Stimulated activated naive CD4-positive, alpha-beta T cell treated with Interleukin-2 at 50 U/mL for 16 hours (primary cell): ENCODE results near the gene NKAIN2.

Source experiments
- DNase-seq: peaks from one replicate; lab custom pipeline; 2025; lab: John Stamatoyannopoulos, UW

Gene NKAIN2

GRCh38 chr6:124769811-124770544 lies 966.3 kb downstream of the NKAIN2 start:
- DNase-seq, result no peak

GRCh38 chr6:124770784-124771183 lies 967.1 kb downstream of the NKAIN2 start:
- DNase-seq, result no peak

DNA sequence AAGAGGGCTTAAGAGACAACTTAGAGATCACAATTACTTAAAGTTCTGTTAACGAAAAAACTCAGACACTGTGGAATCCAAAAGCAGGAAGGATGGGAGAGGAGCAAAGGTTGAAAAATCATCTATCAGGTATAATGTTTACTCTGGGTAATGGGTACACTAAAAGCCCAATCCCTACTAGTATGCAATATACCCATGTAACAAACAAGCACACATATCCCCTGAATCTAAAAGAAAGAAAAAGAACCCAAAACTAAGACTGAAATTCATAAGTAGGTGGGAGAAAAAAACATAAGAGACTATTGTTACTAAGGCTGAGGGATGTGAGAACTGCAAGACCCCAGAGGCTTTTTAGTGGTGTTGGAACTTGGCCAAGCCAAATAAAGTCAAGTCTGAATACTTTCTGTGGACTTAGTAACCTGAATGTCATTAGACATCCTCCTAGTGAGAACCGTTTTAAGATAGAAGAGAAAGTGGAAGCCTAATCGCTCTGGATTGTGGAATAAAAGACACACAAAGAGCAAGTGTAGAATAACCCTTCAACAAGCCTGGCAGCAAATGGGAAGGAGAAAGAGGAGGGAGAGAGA lies 969.2 kb downstream of the NKAIN2 start:
- DNase-seq, result no peak

- DNase-seq, result no peak
Measured at GRCh38 chr6:124775121-124775520, 971.5 kb downstream of the NKAIN2 start.

DNA sequence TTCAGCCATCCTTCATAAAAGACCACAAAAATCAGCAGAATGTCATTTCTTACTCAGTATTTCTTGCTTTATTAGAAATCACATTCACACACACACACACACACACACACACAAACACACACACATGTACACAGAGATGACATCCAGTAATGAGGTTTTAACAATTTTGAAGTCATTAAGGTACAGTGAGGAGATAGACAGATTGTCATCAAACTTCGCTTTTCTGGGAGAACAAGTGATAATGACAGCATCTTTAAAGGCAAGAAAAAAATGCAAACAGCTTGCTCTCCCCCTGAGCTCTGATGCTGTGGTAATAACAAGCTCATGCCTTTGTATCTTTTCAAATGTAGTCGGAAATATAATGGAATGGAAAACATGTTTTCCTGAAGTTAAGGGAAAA lies 974.2 kb downstream of the NKAIN2 start:
- no peak for DNase-seq

- no peak for DNase-seq
Measured at GRCh38 chr6:124780623-124781022, 977.0 kb downstream of the NKAIN2 start.

DNA sequence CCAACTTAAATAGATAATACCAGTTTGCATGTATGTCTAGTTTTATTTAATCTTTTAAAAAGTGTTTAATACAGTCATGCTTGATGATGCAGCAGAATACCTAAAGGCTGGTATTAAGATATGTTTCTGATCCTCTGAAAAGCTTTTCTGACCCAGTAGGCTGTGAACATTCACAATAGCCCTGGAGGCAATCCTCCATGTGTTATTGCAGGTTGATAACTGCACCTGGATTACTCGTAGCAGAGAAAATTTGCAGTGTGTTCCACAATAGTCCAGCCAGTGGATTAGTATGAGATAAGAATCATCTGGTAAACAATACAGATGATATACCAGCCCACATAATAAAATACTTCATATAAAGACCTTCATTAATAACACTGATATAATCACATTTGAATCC lies 979.7 kb downstream of the NKAIN2 start:
- DNase-seq, result no peak

- no peak for DNase-seq
Measured at GRCh38 chr6:124791156-124791555, 987.5 kb downstream of the NKAIN2 start.

GRCh38 chr6:124792386-124792785 lies 988.7 kb downstream of the NKAIN2 start:
- DNase-seq, result no peak

DNA sequence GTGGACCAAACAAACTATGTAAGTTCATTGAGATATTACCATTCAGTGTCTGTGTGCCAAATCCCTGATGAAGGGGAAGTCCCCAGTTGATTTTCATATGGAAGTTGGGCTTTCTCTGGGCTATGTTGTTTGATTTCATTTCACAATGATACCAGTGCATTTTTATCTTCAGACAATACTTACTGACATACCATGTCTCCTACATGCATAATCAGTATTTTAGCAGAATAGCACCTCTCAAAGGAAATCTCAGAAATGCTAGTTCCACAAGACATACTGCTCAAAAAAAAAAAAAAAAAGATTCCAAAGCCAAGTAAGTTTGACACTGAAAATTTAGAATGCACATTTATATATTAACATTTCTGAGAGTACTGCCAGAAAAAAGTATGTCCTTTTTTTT lies 989.7 kb downstream of the NKAIN2 start:
- no peak for DNase-seq

DNA sequence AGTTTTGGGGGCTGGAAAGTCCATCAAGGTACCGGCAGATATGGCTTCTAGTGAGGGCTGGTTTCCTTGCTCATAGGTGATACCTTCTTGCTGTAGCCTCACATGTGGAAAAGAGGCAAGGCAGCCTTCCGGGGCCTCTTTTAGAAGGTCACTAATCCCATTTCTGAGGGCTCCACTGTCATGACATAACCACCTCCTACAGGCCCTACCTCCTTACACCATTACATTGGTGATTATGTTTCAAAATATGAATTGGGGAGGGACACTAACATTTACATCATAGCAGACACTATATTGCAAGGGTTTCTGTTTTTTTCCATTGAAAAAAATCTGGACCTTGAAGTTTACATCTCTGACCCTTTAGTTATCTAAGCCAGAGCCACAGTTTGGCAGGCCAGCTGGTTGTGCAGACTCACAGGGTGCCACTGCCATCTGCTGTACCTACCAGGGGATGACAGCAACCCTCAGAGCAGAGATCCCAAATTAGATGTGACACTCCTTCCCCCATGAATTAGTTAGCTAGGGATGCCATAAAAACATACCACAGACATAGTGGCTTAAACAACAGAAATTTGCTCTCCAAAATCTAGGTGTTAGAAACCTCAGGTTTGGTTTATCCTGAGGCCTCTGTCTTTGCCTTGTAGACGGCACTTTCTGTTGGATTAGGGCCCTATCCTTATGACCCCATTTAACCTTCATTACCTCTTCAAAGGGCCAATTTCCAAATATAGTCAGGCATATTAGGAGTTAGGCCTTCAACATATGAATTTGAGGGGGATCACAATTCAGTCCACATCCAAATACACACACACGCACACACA lies 992.2 kb downstream of the NKAIN2 start:
- DNase-seq, result no peak

GRCh38 chr6:124796464-124796970 lies 992.9 kb downstream of the NKAIN2 start:
- DNase-seq, result no peak

- no peak for DNase-seq
Measured at GRCh38 chr6:124797224-124797623, 993.6 kb downstream of the NKAIN2 start.

DNA sequence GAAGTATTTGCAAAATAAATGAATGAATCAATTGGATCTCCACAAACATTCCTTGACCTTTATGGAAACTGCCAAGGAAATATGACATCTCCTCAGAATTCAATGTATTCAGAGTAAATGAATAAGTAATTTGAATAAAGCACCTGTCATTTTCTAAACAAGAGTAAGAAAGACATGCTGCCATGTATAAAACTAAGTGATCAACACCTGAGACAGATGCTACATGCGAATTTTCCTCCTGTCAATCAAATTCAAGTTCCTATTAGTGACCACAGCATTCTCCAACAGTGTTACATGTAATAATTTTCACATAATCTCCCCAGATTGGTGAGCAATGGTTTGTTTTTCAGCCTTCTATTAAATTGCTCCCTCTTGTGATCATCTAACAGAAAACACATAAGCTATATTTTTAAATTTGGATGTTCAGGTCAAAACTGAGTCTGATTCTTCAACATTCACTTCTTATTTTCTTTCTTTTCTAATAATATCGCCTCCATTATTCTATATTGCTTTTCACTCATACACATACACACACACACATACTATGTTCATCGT lies 995.4 kb downstream of the NKAIN2 start:
- DNase-seq, result no peak

DNA sequence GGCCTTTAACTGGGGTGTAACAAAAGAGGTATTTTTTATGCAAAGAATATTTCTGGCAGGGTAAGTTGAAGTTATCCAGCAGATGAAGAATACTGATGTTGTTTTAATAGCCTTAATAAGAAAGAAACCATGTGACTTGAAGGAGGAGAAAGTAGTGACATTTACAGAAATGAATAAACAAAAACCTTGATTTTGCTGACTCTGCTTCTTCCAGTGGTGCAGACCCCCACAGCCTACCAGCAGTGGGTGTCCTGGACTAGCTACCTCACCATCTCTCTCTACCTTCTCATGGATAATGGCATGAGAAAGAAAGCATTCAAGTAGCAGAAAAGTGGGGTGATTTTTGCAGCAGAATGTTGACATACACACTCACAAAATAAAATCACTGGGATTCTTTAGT lies 996.0 kb downstream of the NKAIN2 start:
- DNase-seq, result no peak

- DNase-seq, result no peak
Measured at GRCh38 chr6:124800222-124800621, 996.6 kb downstream of the NKAIN2 start.

DNA sequence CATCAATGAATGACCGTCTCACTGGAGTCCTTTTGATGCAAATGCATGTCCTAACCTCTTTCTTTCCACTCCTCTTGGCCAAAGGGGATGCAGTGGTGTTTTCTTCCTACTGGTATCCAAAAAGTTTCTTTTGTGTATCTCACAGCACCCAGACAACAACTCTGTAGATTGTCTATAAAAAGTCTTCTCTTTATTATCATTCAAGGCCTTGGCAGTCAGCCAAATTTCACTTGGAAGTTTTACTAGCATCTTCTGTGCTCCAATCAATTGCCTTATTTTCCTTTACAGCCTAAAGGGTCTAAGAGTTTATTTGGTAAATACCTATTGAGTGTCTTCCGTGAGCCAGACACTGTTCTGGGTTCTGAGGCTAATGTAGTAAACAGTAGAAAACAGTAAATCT lies 1008.4 kb downstream of the NKAIN2 start:
- no peak for DNase-seq

DNA sequence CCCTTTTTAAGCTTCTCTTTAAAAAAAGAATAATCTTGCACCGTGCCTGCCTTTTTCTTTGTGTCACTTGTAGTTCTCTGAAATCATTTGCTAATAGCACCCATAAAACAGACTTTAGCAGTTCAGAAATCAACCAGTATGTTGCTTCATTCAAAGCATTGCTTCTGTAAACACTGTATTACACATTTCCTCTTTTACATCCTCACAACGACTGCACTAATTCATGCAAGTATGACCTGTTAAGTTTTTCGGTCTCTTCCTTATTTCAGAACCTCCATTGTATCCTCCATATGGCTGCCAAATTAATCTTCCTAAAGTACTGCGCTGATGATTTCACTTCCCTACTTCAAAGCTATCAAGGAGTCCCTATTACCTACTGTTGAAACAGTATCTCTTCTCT lies 1015.7 kb downstream of the NKAIN2 start:
- DNase-seq, result no peak

- DNase-seq, result no peak
Measured at GRCh38 chr6:124822204-124822613, 1018.5 kb downstream of the NKAIN2 start.

DNA sequence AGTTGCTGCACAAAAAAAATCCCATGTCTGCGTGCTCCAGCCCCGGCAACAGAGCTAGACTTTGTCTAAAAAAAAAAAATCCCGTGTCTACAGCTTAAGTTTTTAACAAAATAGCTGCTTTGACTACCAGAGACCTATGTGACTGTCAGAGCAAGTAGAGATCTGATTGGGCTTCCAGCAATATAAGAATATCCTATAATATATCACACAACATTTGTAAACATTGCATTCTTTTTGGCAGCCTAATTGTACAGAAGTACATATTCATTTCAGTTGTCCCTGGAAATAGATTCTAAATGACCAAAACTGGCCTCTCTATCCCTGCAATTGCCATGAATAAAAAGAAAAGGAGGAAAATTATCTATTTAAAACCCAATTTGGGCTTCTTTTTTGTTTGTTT lies 1019.1 kb downstream of the NKAIN2 start:
- DNase-seq, result no peak

DNA sequence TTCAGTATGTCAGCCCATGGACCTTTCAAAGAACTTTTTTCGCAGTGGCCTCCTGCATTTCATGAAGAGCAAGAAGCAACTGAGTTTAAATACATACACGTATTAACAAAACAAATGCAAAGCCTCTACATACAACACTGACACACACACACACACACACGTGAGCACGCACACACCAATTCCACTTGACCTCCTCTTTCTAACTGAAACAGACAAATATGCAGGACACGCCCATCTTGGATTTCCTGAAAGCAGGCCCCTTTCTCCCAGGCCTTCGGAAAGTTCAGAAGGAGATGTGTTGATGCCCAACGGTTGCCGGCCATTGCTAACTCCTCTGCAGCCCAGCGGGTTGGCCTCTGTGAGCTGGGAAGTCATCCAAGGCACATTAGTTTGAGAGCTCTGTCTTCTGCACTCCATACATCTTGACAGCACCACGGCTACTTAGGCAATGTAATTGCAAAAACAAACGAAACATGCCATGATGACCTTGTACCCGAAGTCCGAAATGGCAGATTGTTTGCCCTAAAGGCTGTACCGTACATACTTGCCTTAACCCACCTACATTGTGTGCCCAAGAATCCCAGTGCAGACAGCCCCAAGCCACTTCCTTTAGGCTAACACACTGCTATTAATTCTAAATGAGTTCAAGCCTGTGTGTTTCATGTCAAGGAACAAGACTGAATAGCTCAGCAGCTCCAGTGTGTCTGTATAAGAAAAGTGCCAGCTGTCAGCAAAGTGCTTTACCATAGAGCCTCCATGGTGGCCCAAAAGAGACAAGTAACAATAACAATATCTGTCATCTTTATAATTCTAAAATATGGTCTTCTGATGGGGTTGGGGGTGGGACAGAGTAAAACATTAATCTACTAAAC lies 1019.8 kb downstream of the NKAIN2 start:
- no peak for DNase-seq

- no peak for DNase-seq
Measured at GRCh38 chr6:124825564-124825963, 1021.9 kb downstream of the NKAIN2 start.
